ENCODE results near the gene MFSD11. TPM values are rescaled to one million over a fixed set of nuclear protein-coding genes. Genes with fewer than 3 reads are reported as not detected.

Gene MFSD11
- total RNA-seq, 1 experiment from 2014 or later = 42.3 TPM

GRCh38 chr17:76735586-76736348 is 2.2 kb upstream of the MFSD11 start:
- intact Hi-C loops (cut with micrococcal nuclease; ENCODE audit: unreplicated experiment) (no loop called here), in situ Hi-C loops (cut with HindIII; ENCODE audit: low pct_unique_long_range_greater_than_20kb, low sequenced_read_pairs) (no loop called here)
- H3K36me3 ChIP-seq (ENCODE audit: control insufficient read depth, insufficient read depth, low read length) = peaks cover 47% of the 10 kb centered on the region
- ATAC-seq (no peak), DNase-seq (ENCODE audit: low read depth, low spot score) (no peak)
- no peaks in the 10 kb centered on the region for H3K9me3 ChIP-seq (ENCODE audit: control insufficient read depth, insufficient read depth, low read depth, low read length)
- TF ChIP-seq POLR2AphosphoS5 (IDR thresholded peaks at IDR 0.05; ENCODE audit: low read depth, low read length) = no peak
- no peak for TF ChIP-seq SIN3A (IDR thresholded peaks at IDR 0.05; ENCODE audit: borderline replicate concordance, insufficient read depth, low read depth, low read length)
- TF ChIP-seq CTCF (IDR thresholded peaks at IDR 0.05) = no peak
- TF ChIP-seq TCF7L2 (IDR thresholded peaks at IDR 0.05; ENCODE audit: low read depth, low read length) = no peak
- no peak for TF ChIP-seq REST (IDR thresholded peaks at IDR 0.05; ENCODE audit: insufficient read depth in 1 of 2, low read depth in 2 of 2, low read length in 1 of 2)
- BruUV-seq (replicated peaks) = no TSS peak
- ChIA-PET POLR2A (interaction anchor here (0.6 to 0.7 kb wide), 3 partner anchors 173 to 1406 kb away, joined by 3 to 5 read pairs (median 3); no protein-coding TSS in a partner anchor), CTCF (no interaction called here)
- H3K27ac ChIP-seq (ENCODE audit: low read length) = peak overlapping the region; percentile 98
- H3K4me3 ChIP-seq (ENCODE audit: low read depth in 2 of 2, low read length in 2 of 2) = peak overlapping the region; percentile 96 to 97
- no peaks in the 10 kb centered on the region for H3K27me3 ChIP-seq (ENCODE audit: control insufficient read depth, insufficient read depth, low read length)
- peaks cover 41% of the 10 kb centered on the region for H3K4me1 ChIP-seq (ENCODE audit: control insufficient read depth, insufficient read depth, low read length)

GRCh38 chr17:76736349-76737081 is 1.4 kb upstream of the MFSD11 start:
- H3K9me3 ChIP-seq (ENCODE audit: control insufficient read depth, insufficient read depth, low read depth, low read length) = no peaks in the 10 kb centered on the region
- ATAC-seq (peak; percentile 13), DNase-seq (ENCODE audit: low read depth, low spot score) (no peak)
- peaks cover 42% of the 10 kb centered on the region for H3K4me1 ChIP-seq (ENCODE audit: control insufficient read depth, insufficient read depth, low read length)
- H3K4me3 ChIP-seq (ENCODE audit: low read depth in 2 of 2, low read length in 2 of 2) = peak overlapping the region; percentile 96 to 97
- POLR2A ChIA-PET = interaction anchor here (0.5 to 0.7 kb wide), 2 partner anchors 9 to 1405 kb away, joined by 3 to 10 read pairs; no protein-coding TSS in a partner anchor
- CTCF ChIA-PET = no interaction called here
- TF ChIP-seq POLR2AphosphoS5 (IDR thresholded peaks at IDR 0.05; ENCODE audit: low read depth, low read length) = no peak; the same call in 1 of the 2 replicates
- no peak; the same call in 1 of the 2 replicates for TF ChIP-seq CTCF (IDR thresholded peaks at IDR 0.05)
- peak; percentile 90; the same call in 1 of the 2 replicates for TF ChIP-seq SIN3A (IDR thresholded peaks at IDR 0.05; ENCODE audit: borderline replicate concordance, insufficient read depth, low read depth, low read length)
- no peaks in the 10 kb centered on the region for H3K27me3 ChIP-seq (ENCODE audit: control insufficient read depth, insufficient read depth, low read length)
- peak overlapping the region; percentile 98 for H3K27ac ChIP-seq (ENCODE audit: low read length)
- in situ Hi-C loops (cut with HindIII; ENCODE audit: low pct_unique_long_range_greater_than_20kb, low sequenced_read_pairs) = no loop called here
- no TSS peak for BruUV-seq (replicated peaks)
- intact Hi-C loops (cut with micrococcal nuclease; ENCODE audit: unreplicated experiment) = no loop called here
- H3K36me3 ChIP-seq (ENCODE audit: control insufficient read depth, insufficient read depth, low read length) = peaks cover 50% of the 10 kb centered on the region

All from Panc1 (cell line).